Measurements from ENCODE around the gene CALN1.

The CALN1 gene

GRCh38 chr7:72183835-72184234, 228.3 kb downstream of the CALN1 start:
- TF ChIP-seq, protein P1, sequence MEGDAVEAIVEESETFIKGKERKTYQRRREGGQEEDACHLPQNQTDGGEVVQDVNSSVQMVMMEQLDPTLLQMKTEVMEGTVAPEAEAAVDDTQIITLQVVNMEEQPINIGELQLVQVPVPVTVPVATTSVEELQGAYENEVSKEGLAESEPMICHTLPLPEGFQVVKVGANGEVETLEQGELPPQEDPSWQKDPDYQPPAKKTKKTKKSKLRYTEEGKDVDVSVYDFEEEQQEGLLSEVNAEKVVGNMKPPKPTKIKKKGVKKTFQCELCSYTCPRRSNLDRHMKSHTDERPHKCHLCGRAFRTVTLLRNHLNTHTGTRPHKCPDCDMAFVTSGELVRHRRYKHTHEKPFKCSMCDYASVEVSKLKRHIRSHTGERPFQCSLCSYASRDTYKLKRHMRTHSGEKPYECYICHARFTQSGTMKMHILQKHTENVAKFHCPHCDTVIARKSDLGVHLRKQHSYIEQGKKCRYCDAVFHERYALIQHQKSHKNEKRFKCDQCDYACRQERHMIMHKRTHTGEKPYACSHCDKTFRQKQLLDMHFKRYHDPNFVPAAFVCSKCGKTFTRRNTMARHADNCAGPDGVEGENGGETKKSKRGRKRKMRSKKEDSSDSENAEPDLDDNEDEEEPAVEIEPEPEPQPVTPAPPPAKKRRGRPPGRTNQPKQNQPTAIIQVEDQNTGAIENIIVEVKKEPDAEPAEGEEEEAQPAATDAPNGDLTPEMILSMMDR (IDR thresholded peaks at IDR 0.05; ENCODE audit: low read depth, low read length, missing control alignments): no peak
- no peak overlapping the region for H3K4me3 ChIP-seq (ENCODE audit: low read depth, low read length)
- in situ Hi-C loops (cut with HindIII; ENCODE audit: low sequenced_read_pairs): no loop called here
- no peak for DNase-seq (ENCODE audit: low read depth)

DNA sequence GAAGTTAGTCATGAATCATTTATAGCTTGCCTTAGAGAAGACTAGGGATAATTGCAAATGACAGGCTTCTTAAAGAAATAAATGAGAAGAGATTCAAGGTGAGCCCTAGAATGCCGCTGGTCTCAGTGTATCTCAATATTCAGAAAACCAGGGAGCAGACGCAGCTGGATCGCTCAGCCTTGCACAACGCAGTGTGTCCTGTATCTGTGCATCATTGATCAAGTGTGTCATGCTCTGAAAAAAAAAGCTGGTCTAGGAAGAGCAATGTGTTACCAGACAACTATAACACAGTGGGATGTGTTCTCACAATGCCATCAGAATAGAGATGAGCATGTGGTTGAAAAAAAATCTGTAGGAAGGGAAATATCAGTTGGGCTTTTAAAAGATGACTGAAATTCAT, 230.1 kb downstream of the CALN1 start:
- in situ Hi-C loops (cut with HindIII; ENCODE audit: low sequenced_read_pairs): no loop called here
- DNase-seq (ENCODE audit: low read depth): no peak
- H3K4me3 ChIP-seq (ENCODE audit: low read depth, low read length): no peak overlapping the region
- TF ChIP-seq, protein P1 (IDR thresholded peaks at IDR 0.05; ENCODE audit: low read depth, low read length, missing control alignments): no peak

GRCh38 chr7:72176875-72177274, 235.3 kb downstream of the CALN1 start:
- in situ Hi-C loops (cut with HindIII; ENCODE audit: low sequenced_read_pairs): no loop called here
- no peak overlapping the region for H3K4me3 ChIP-seq (ENCODE audit: low read depth, low read length)
- DNase-seq (ENCODE audit: low read depth): no peak
- TF ChIP-seq, protein P1 (IDR thresholded peaks at IDR 0.05; ENCODE audit: low read depth, low read length, missing control alignments): no peak

GRCh38 chr7:72170475-72170874, 241.7 kb downstream of the CALN1 start:
- in situ Hi-C loops (cut with HindIII; ENCODE audit: low sequenced_read_pairs): no loop called here
- DNase-seq (ENCODE audit: low read depth): no peak
- TF ChIP-seq, protein P1 (IDR thresholded peaks at IDR 0.05; ENCODE audit: low read depth, low read length, missing control alignments): no peak
- H3K4me3 ChIP-seq (ENCODE audit: low read depth, low read length): no peak overlapping the region

DNA sequence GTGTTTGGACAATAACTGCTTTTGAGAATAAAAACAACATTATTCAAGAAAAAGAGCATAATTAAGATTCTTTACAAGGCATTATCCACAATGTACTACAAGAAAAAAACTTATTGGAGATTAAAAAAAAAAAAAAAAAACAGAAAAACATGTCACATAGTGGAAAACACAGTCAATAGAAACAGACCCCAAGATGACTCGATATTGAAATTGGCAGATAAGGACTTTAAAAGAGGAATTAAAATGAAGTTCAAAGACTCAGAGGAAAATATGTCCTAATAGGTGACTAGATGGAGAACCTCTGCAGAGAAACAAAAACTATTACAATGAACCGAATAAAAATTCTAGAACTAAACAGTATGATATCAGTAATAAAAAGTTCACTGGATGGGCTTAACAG, 248.9 kb downstream of the CALN1 start:
- in situ Hi-C loops (cut with HindIII; ENCODE audit: low sequenced_read_pairs): no loop called here
- H3K4me3 ChIP-seq (ENCODE audit: low read depth, low read length): no peak overlapping the region
- no peak for DNase-seq (ENCODE audit: low read depth)
- TF ChIP-seq, protein P1 (IDR thresholded peaks at IDR 0.05; ENCODE audit: low read depth, low read length, missing control alignments): no peak

GRCh38 chr7:72161534-72161933, 250.6 kb downstream of the CALN1 start:
- no peak for DNase-seq (ENCODE audit: low read depth)
- TF ChIP-seq, protein P1 (IDR thresholded peaks at IDR 0.05; ENCODE audit: low read depth, low read length, missing control alignments): no peak
- in situ Hi-C loops (cut with HindIII; ENCODE audit: low sequenced_read_pairs): no loop called here
- H3K4me3 ChIP-seq (ENCODE audit: low read depth, low read length): no peak overlapping the region

DNA sequence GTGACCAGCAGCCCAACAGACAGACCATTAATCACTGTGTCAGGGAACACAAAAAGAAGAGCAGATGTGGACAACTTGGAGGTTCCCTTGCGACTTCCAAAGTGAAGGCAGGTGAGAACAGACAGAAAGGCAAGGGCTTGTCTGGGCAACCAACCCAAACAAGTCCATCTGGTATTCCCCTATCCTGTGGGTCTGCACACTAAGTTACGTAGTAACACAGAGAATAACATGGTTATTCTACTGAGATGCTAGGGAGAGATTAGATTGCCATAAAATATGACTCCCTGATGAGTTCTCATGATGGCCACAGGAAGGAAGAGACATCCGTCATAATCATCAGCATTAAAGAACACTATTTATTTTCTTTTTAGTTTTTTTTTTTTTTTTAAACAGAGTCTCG, 252.2 kb downstream of the CALN1 start:
- in situ Hi-C loops (cut with HindIII; ENCODE audit: low sequenced_read_pairs): no loop called here
- DNase-seq (ENCODE audit: low read depth): no peak
- TF ChIP-seq, protein P1 (IDR thresholded peaks at IDR 0.05; ENCODE audit: low read depth, low read length, missing control alignments): no peak
- no peak overlapping the region for H3K4me3 ChIP-seq (ENCODE audit: low read depth, low read length)

All from astrocyte of the cerebellum (primary cell).